ENCODE results near the gene C16orf89.

Gene C16orf89

GRCh38 chr16:5027575-5028235, 38.1 kb downstream of the C16orf89 start:
- no peak for DNase-seq

GRCh38 chr16:5027086-5027485, 38.7 kb downstream of the C16orf89 start:
- DNase-seq = no peak

GRCh38 chr16:5026664-5027063, 39.1 kb downstream of the C16orf89 start:
- no peak for DNase-seq

GRCh38 chr16:5025171-5025632, 40.6 kb downstream of the C16orf89 start:
- no peak for DNase-seq

- no peak for DNase-seq
Measured at GRCh38 chr16:5024632-5025031, 41.1 kb downstream of the C16orf89 start.

- DNase-seq = no peak
Measured at GRCh38 chr16:5022521-5022920, 43.2 kb downstream of the C16orf89 start.

- DNase-seq = no peak
Measured at GRCh38 chr16:5020551-5020950, 45.2 kb downstream of the C16orf89 start.

GRCh38 chr16:5019775-5020174, 46.0 kb downstream of the C16orf89 start:
- DNase-seq = no peak

GRCh38 chr16:5018793-5019192, 47.0 kb downstream of the C16orf89 start:
- no peak for DNase-seq

GRCh38 chr16:5017678-5017969, 48.1 kb downstream of the C16orf89 start:
- no peak for DNase-seq

- DNase-seq = no peak
Measured at GRCh38 chr16:5016967-5017677, 48.6 kb downstream of the C16orf89 start.

- DNase-seq = no peak
Measured at GRCh38 chr16:5015887-5016286, 49.9 kb downstream of the C16orf89 start.

GRCh38 chr16:5015351-5015750, 50.4 kb downstream of the C16orf89 start:
- no peak for DNase-seq

GRCh38 chr16:5012887-5013286, 52.9 kb downstream of the C16orf89 start:
- no peak for DNase-seq

- DNase-seq = no peak
Measured at GRCh38 chr16:5011637-5012036, 54.1 kb downstream of the C16orf89 start.

- no peak for DNase-seq
Measured at GRCh38 chr16:5010576-5011329, 55.0 kb downstream of the C16orf89 start.

GRCh38 chr16:5008311-5008731, 57.4 kb downstream of the C16orf89 start:
- no peak for DNase-seq

GRCh38 chr16:5007256-5007655, 58.5 kb downstream of the C16orf89 start:
- DNase-seq = no peak

- no peak for DNase-seq
Measured at GRCh38 chr16:5006348-5007193, 59.2 kb downstream of the C16orf89 start.

GRCh38 chr16:5005916-5006315, 59.8 kb downstream of the C16orf89 start:
- no peak for DNase-seq

GRCh38 chr16:5004311-5004710, 61.4 kb downstream of the C16orf89 start:
- no peak for DNase-seq

- no peak for DNase-seq
Measured at GRCh38 chr16:5003828-5004227, 61.9 kb downstream of the C16orf89 start.

- DNase-seq = no peak
Measured at GRCh38 chr16:5003211-5003610, 62.5 kb downstream of the C16orf89 start.
